AG08395 (cell line): ENCODE results near the gene SH3GL1.

Source experiments
- DNase-seq: peaks from one replicate; pipeline ENCODE4 v3.0.0; 2012; ENCODE audit warnings: mixed read lengths, low spot score

Gene SH3GL1

DNA sequence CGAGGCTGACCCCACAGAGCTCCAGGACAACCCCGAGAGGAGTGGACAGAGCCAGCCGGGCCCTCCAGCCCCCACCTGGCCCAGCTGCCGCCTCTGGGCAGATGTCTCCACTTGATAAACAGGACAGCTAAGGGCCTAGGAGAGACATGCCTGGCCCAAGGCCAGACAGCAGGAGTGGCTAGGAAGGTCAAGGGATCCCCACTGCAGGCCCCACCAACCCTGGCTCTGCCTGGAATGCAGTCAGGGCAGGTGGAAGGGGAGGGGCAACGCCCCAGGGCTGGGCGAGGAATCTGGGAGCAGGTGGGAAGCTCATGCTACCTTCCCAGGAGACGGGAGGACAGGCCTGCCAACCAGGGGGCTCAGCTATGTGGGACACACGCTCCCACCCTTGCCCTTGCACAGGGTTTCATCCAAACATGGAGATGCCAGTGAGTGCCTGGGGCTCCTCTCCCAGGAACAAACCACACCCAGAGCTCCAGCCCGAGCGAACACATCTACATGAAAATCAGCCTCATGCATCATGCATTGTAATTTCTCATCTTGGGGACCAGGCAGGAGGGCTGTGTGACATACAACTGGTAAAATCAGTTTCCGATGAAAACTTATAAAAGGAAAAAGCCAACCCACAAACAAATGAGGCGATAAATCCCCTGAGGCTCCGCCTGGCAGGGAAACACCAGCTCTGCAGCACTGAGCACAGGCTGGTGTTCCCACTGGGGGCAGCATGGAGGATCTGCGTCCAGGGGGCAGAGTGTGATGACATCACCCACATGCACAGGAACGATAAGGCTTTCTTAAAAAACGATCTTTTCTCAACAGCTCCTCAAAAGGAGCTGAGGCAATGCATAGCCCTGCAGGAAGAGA, 25.0 kb downstream of the SH3GL1 start:
- peak; percentile 62 for DNase-seq

DNA sequence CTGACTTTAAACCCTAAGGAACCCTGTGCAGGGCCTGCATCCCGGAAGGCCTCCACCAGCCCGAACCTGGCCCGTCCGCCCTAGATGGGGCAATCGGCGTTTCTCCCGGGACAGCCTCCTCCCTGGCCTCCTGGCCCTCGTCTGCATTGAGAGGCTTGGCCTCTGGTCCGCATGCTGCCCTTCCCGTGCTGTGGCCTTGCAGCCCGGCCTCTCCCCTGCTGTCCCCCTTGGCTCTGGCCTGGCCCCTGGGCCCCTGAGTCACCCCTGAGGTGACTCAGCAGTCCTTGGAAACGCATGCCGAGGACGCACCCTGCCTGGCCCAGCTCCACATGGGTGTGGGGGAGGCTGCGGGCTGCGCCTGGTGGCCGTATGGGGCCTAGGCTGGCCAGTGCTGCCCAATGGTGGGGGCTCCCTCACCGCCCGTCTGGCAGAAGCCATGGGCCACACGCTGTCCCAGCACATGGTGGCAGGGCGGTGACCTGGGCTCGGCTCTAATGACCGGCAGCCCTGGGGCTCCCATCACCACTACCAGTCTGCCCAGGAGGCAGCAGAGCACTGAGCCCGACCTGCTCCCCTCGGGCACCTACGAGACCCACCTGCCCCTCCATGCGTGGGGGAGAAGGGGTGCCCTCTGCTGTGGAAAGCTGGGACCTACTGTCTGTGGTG, 25.7 kb downstream of the SH3GL1 start:
- peak; percentile 90 for DNase-seq

DNA sequence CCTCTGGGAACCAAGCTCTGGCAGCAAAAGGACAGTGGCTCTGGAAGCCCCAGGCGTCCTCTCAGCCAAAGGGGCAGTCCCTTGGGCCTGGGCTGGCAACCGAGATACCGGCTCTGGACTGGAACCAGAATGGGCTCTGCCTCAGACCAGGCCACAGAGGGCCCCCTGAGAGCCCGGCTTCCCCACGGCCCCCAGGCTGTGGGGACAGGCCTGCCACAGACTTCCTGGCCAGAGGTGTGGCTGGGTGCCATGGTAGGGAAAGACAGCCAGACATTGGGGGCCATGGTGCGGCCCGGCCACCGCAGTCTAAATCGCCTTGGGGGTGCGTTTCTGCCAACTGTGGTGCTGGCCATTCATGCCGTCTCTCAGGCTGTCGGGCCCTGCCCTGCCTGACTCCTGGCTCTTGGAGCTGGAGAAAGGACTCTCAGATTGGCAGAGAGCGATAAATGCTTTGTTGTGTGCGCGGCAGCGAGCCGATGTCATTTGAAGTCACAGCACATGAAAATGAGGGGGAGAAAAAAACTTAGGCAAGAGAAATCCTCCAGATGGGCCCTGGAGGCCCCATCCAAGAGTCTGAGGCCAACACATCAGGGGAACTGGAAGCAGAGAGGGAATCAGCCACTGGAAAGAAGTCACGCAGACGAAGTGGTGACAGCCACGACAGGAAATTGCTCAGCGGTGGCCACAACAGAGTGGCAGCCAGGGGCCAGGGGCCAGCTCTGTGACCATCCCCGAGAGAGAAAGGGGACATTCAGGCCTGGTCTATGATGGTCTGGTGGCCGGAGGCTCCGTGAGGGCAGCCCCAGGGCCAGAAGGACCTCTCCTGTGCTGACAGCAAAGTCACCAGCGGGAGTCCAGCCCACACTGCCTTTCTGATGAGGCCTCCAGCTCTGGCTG, 26.5 kb downstream of the SH3GL1 start:
- DNase-seq, result peak; percentile 54

DNA sequence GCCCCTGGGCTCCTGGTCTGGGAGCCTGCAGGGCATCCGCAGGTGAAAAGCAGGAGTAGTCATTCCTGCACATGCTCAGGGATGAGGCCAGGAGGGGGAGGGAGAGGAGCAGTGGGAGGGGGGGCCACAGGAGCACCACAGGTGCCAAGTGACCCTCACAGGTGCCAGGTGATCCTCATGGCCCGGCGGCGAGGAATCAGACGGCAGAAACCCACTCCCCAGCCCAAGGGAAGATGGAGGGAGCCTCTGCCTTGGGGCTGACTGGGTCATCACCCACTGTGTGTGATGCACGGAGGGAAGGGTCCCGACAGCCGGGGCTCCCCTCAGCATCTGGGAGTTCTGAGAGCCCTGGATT, 27.4 kb downstream of the SH3GL1 start:
- no peak for DNase-seq

DNA sequence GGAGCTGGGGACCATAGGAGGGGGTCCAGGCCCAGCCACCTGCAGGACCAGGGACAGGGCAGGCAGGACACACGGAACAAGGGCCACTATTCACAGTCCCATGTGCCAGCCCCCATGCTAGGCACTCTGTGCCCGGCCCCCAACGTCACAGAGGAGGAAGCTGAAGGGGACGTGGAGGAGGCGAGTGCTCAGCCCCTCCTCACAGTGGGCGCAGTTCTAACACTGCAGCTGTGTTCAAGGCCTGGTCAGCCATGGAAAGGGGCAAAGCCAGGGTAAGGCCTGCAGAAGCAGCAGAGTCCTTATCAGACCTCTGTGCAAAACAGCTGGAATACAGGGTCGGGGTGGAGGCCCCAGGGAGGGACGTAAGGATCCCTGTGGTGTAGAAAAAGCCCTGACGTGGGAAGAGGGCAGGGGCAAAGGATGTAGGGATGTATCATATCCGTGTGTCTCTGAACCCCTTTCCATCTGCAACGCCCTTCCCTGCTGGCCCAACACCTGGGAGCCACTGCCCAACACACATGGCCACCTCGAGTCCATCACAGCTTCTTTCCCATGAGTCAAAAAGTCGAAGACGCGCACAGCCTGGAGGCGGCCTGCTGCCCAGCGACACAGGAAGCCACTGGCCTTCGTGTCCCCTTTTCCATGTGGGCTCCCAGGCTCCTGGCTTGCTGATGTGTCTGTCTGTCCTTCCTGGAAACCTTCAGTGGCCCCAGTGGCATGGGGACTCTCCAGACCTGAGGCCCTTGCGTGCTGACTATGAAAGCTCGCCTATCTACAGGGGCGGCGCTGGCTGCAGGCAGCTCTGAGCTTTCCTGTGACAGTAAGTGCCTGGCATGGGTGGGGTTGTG, 28.0 kb downstream of the SH3GL1 start:
- no peak for DNase-seq

DNA sequence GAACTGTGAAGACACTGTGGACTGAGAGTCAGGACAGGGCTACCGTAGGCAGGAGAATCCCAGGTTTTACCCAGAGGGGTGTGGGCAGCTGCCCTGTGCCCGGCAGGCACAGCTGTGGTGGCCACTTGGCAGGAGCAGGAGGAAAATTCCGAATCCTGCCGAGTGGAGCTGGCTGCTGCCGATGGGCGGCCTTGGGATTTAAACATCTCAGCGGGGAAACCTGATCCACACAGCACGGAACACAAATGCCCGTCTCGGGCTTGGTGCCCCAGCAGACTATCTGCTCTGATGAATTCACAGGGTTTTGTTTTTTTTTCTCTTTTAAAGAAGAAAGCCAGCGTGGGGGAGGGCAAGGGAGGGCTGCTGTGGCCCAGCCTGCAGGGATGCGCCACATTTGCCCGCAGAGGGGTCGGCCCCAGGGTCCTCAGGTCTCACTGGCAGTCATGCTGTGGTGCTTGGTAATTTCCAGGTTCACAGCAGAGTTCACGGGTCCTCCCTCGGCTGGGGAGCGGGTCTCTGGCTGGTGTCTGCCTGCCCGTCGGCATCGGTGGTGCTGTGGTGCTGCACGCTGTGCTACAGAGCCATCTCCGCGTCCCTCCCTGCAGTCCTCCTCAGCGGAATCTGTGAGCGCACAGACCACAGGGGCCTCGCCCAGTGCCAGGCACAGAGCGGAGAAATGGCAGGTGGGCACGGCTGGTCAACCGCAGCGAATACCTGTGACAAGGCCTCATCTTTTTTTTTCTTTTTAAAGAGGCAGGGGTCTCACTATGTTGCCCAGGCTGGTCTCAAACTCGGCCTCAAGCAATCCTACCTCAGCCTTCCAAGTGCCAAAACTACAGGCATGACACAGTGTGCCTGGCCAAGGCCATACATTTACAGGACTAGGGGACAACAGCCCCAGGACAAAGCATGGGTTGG, 28.8 kb downstream of the SH3GL1 start:
- DNase-seq, result no peak

DNA sequence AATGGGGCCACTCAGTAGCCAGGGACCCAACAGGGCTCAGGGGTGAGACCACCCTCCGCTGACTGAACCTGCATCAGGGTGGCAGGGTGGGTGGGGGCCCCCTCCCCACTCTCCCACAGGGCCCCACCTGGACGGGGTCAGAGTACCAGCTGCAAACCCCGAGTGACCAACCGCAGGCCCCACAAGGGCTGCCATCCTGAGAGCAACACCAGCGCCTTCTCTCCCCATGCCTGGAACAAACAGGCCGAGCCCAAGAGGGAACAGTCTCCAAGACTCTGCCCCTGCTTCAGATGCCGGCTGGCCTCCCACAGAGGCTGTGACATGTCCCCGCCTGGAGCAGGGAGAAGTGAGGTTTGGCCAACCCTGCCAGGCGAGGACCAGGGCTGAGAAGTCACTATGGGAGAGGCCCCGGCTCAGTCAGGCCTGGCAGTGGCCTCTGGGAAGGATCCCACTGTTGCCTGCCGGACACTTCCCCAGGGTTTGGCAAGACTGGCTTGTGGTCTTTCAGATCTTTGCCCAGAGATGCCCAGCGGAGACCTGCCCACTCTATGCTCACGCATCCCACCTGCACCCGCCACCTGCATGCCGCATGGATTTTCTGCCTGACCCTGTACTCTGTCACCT, 29.8 kb downstream of the SH3GL1 start:
- no peak for DNase-seq

DNA sequence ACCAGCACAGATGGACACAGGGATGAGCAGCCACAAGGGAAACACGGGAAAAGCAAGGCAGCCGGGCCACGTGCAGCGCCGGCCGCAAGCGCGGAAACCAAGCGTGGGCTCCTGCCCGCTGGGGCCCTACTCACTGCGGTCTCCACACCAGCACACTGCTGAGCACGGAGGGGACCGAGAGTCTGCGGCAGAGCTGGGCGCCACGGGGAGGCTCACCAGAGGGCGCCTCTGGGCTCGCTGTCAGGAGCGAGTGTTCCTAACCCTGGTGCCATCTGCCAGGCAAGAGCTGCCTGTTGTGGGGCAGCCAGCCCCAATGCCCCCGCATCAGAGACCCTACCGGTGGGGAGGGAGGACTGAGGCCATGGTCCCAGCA, 30.5 kb downstream of the SH3GL1 start:
- DNase-seq, result peak; percentile 47

DNA sequence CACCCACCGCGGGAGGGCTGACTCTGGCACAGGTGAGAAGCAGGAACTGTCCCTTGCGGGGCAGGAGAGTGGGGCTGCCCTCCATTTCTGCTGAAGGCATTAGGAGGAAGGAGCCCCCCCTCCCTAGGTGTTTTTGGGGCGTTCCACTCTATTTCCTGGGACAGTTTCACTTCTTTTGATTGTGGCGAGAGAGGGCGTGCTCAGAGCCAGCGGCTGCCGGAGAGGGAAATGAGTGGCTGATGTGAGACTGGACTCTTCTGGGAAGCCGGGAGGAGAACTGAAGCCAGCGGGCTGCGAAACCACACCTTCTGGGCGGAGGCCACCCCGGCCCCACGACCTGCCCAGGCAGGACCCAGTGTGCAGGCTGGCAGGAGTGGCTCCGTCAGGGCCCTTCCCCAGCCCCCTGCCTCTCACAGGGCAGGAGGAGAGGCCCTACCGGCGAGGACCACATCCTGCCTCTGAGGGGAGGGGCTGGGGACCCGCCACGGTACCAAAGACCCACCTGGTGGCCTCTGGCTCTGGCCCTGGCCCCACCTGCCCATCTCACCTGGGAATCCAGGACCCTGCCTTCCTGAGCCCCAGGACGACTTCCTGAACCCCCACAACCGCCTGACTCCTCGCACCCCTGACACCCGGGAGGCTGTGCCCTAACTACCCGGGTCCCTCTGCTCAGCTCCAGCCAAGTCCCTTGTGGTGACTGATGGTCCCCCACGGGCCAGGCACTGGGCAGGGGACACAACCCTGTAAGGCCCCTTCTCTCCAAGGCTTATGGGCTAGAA, 31.0 kb downstream of the SH3GL1 start:
- DNase-seq, result peak; percentile 28

DNA sequence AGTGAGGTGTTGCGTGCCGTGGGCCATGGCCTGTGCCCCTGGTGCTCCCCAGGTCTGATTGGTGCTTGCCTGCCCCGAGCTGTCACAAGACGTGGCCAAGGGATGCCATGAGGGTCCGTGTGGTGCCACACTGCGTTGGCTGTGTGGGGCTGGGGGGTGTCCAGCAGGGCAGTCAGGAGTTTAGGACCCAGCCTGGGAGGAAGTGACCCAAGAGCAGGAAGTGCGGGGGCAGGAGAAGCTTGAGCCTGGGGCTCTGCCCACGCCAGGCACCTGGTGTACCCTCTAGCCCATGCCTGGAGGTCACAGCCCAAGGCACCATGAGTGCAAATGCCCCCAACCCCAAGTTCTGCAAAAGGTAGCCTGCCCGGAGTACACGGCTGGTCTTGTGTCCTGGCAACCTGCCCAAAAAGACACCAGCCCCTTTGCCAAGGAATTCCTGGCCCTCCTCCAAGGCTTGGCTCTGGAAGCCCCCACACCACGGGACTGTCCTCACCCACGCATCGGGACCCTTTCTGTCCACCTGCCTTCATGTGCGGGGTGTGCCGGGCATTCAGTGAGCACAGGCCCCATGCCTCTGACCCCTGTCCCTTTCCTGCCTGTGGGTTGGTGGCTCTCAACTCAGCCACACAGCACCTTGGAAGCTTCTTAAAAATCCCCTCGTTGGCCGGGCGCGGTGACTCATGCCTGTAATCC, 32.1 kb downstream of the SH3GL1 start:
- no peak for DNase-seq

DNA sequence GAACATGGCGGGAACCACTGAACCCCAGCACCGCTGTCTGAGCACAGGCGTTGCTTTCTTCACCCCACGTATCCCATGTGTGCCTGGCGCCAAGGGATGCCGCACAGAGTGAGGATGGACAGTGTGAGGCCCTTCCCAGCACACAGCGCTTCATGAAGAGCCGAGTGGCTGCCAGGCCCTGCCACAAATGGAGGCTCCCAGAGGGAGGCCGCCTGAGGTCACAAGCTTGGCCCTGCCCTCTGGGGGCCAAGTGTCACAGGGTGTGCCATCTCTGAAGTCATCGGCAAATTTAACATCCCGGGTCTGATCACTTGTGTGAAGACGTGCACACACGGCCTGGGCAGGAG, 32.6 kb downstream of the SH3GL1 start:
- DNase-seq, result no peak

DNA sequence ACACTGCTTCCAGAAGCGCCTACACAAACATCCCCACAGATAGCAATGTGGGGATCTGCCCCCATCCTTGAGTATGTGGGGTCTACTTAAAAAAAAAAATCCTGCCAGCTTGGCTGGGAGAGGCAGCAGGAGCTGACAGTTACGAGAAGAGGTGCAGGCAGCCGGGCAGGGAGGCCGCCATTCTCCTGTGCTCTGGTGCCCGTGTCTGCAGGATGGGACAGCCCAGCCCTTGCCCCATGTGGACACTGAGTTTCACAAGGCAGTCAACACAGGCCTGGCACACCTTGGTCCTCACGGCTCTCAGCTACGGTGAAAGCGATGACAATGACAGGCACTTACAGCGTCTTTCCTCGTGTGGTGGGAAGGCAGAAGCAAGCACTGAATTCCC, 33.0 kb downstream of the SH3GL1 start:
- no peak for DNase-seq

DNA sequence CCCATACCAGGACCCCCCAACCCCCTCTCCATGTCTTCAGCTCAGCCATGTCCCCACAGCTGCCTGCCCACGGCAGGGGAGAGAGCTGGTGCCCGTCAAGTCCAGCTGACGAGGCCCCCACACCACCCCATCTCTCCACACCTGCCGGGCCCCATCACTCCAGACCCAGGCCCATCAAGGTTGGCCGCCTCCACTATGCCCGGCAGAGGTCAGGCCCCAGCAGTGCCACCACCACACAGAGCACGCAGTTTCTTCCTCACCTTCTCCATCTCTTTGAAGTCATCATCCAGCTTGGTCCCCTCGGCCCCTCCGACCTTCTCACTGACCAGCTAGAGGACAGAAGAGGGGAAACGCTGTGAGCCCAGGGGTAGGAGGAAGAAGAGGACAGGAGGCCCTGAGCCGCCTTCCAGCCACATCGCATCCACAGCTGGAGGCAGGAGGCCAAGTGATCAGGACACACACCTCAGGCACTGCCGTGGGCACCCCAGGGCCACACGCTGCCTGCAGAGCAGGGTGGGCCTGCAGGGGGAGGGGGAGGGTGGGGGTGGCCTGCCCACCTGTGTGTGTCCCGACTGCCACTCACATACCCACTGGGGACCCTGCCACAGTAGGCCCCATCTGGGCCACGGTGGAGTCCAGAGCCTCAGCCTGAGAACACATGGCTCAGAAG, 33.5 kb downstream of the SH3GL1 start:
- no peak for DNase-seq

DNA sequence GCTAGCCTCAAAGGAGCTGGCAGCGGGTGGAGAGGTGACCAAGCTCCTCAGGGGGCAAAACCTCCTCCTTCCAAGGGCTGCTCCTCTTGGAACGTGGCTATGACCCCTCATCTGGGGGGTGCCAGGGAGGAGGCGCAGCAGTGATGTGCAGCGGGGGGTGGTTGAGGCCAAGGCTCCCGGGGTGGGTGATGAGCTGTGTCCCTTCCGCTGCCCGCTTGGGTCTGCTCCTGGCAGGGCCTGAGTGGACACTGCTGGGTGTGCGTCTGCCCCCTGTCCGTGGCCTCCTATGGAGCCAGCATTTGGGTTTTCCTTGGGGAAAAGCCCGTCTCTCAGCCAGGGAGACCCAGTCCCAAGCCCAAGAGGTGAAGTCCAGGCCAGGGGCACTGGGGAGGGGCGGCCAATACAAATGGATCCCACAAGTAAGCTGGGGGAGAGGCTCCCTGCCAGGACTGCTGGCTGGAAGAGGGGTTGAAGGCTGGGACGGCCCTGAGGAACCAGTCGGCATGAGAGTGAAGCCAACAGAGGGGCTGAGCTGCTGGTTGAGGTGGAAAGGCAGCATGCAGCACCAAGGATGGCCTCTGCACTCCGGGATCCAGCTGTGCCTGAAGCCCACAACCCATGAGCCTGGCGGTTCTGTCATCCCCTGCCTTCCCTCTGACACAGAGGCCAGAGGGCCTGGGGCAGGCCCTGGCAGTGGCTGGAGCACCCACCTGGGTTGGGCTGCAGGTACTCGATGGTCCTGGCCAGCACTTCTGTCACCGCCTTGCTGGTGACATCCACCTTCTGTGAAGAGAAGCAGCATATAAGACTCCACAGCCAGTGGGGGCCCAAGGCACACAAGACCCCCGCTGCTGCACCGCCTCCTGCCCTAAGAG, 34.3 kb downstream of the SH3GL1 start:
- DNase-seq, result no peak

DNA sequence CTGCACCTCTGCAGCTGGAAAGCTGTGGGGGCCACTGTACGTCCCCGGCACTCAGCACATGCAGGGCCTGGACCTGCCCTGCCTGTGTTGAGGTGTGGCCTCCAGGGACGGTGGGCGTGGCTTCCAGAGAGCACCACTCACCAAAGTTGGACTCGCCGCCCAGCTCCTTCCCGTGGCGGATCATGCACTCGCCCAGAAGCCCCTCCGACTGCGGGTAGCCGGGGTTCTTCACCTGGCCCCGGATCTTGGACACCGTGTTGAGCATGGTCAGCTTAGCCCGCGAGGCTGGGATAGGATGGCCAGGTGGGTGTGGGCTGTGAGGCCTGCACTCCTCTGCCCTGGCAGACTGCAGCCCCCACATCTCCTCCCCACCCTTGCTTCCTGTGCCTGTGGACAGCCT, 35.0 kb downstream of the SH3GL1 start:
- DNase-seq, result no peak

DNA sequence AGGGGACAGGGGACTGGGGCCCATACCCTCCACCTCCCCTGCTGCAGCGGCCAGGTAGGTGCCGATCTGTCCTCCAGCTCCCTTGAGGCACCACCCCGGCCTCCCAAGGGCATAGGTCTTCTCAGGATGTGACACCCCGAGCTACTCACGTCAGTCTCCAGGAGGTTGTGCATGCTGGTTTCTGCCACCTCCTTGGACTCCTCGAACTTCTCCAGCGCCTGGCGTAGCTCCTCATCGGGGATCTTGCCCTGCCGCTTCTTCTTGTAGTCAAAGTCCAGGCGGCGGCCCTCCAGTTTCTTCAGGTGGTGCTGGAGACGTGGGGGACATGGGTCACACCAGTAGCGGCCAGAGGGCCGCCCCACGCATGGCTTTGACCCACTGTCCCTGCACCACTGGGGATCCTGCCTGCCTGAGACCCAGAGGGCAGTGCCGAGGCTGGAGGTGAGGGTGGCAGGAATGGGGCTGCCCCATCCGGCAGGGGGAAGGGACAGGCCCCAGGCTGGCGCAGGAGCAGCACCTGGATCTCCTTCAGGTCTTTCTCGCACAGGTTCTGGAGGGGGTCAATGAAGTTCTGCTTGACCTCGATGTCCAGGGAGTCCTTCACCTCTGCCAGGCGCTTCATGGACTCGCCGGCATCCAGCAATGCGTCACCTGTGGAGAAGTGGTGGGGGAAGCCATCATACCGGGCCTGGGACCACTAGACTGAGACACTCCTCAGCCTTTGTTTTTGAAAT, 36.6 kb downstream of the SH3GL1 start:
- no peak for DNase-seq
